Fibroblast of mammary gland (primary cell): Measurements from ENCODE around the gene FHOD3.
A peak's percentile ranks its signal among the peaks of the same experiment; 100 is the strongest.

Source experiments
- DNase-seq: peaks from one replicate; pipeline ENCODE4 v3.0.0-alpha.2; 2010; ENCODE audit warnings: low read depth
- H3K4me3 ChIP-seq: 2 replicates; pipeline ENCODE4 v1.5.1; 2011; ENCODE audit warnings: low read depth, mild to moderate bottlenecking, low read length, moderate library complexity; ENCODE audit not compliant: control insufficient read depth
- TF ChIP-seq, protein P1 (sequence below): conservative IDR thresholded peaks from 2 replicates; pipeline ENCODE4 v1.5.1; 2011; ENCODE audit warnings: low read depth, low read length, inconsistent platforms; ENCODE audit not compliant: control insufficient read depth, insufficient read depth

Gene FHOD3

DNA sequence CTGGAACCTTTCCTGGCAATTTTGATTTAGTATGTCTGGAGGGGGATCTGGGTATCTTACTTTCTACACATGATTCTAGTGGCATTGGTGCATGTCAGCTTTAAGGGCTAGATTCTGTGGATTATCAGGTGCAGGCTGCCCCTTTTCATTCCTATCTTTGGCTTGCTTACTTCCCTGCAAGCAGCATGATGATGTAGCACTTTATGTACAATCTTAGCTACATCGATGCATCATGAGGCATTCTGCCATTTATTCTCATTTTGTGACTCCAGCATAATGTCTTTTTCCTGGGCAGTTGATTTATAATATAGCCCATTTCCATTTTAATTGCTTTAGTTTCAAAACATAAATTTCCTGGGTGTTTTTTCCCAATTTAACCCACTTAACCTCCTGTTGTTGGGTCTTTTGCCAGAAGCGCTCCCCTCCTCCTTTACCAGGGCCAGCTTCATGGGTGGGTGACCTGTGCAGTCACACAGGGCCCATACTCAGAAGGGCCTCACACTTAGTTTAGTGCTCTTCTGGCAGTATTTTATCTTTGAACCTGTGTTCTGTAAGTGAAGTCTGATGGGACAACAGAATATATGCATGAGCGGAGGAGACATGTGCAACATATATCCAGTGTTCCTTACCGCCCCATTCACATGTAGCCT lies 495.2 kb downstream of the FHOD3 start:
- no peak overlapping the region for H3K4me3 ChIP-seq
- TF ChIP-seq, protein P1, sequence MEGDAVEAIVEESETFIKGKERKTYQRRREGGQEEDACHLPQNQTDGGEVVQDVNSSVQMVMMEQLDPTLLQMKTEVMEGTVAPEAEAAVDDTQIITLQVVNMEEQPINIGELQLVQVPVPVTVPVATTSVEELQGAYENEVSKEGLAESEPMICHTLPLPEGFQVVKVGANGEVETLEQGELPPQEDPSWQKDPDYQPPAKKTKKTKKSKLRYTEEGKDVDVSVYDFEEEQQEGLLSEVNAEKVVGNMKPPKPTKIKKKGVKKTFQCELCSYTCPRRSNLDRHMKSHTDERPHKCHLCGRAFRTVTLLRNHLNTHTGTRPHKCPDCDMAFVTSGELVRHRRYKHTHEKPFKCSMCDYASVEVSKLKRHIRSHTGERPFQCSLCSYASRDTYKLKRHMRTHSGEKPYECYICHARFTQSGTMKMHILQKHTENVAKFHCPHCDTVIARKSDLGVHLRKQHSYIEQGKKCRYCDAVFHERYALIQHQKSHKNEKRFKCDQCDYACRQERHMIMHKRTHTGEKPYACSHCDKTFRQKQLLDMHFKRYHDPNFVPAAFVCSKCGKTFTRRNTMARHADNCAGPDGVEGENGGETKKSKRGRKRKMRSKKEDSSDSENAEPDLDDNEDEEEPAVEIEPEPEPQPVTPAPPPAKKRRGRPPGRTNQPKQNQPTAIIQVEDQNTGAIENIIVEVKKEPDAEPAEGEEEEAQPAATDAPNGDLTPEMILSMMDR, result no peak
- no peak for DNase-seq

GRCh38 chr18:36798738-36799473 lies 501.4 kb downstream of the FHOD3 start:
- TF ChIP-seq, protein P1, result no peak
- H3K4me3 ChIP-seq, result no peak overlapping the region
- DNase-seq, result peak; percentile 18

DNA sequence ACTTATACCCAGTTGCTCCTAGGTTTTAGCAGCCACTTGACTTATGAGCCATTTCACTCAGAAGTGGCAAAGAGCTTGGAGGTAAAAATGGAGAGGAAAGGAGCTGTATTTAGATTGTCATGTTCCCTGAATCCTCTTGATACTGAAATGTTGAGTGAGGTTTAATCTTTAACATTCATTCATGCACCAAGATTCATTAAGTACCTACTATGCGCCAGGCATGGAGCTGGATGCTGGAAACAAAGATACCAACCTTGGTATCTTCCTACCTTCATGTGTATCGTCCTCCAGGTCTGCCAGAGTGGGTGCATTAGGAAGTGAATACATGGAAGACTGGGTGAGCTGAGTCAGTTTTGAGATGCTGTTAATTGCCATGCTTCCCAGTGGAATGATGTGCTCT lies 507.6 kb downstream of the FHOD3 start:
- TF ChIP-seq, protein P1, result no peak
- DNase-seq, result no peak
- H3K4me3 ChIP-seq, result no peak overlapping the region

DNA sequence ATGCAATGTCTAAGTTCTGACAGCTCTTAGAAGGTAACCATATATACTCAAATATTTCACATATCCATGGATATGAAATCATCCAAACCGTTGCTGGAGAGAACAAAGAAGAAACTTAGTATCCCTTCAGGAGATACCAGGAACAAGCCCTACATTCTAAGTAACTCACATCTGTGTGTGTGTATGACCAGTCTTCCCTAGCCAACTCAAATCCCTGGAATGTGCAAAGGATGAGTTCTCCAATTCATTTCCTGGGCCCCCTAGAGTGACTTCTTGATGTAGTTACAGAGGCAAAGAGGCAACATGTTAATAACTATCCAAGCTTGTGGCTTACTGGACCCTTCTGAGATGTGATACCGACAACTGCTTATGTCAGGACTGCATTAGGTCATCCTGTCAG lies 511.2 kb downstream of the FHOD3 start:
- no peak overlapping the region for H3K4me3 ChIP-seq
- peak; percentile 76 for DNase-seq
- TF ChIP-seq, protein P1, result no peak

DNA sequence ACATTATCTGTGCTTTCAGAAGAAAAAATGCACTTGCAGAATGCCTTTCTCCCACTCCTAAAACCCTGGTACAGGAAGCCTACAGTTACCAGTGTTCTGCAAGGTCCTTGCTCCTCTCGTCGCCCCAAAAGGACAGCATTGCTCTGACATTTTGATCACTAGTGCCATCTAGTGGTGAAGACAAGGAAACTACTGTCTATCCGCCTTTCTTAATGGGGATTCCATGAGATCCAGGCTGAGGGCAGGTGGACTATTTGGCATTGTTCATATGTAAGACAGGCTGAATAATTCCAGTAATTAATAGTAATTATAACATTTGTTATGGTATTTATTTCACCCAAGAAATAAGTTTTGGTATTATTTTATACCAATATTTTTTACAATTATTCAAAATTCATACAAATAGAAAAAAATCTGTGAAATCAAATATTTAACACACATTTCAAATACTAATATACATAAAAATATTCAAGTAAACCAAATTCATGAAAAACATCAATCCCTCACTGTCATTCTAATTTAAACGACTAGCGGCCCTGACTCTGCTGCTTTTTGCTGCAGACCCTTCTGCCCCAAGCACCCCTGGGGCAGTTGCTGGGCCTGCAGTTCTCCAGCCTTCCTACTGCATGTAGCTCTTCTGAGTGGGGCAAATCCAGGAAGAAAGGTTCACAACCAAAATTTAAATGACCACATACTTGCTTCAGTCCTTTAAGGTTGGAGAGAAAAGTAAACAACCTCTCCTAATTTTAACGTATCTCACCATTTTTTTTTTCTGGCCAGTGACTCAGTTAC lies 512.3 kb downstream of the FHOD3 start:
- TF ChIP-seq, protein P1, result peak; percentile 88
- DNase-seq, result peak; percentile 74
- H3K4me3 ChIP-seq, result no peak overlapping the region

DNA sequence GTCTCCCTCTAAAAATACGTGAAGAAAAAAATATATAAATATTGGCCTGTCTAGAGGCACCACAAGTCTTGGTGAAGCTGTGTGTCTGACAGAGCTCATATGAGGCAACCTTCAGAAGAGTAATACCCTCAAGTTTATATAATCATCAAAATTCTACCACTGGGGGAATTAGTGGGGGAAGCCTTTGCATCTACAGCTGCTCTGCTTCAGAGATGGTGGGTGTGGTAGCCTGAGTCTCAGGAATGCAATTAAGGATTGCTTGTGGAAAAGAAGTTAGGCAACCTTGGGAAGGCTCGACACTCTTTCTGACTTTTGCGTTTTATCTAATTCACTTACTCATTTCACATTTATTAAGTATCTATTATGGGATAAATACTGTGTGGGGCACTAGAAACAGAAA lies 513.9 kb downstream of the FHOD3 start:
- H3K4me3 ChIP-seq, result no peak overlapping the region
- no peak for DNase-seq
- TF ChIP-seq, protein P1, result no peak
